Activated T-cell treated with anti-CD3 and anti-CD28 coated beads, Interleukin-2, amount 50 U/mL, for 24 hours (primary cell): Measurements from ENCODE around the gene CORIN.
A peak's percentile ranks its signal among the peaks of the same experiment; 100 is the strongest.

Experiments
- DNase-seq: peaks from one replicate; pipeline ENCODE4 v3.0.0-alpha.2; 2020
- H3K27ac Mint-ChIP-seq: 2 replicates; pipeline ENCODE4 v1.8.0; 2020; ENCODE audit warnings: mild to moderate bottlenecking, mixed read lengths
- H3K27me3 Mint-ChIP-seq: 2 replicates; pipeline ENCODE4 v1.8.0; 2020; ENCODE audit warnings: mixed read lengths
- H3K36me3 Mint-ChIP-seq: 2 replicates; pipeline ENCODE4 v1.8.0; 2020; ENCODE audit warnings: low read depth, mixed read lengths
- H3K4me1 Mint-ChIP-seq: 2 replicates; pipeline ENCODE4 v1.8.0; 2020; ENCODE audit warnings: low read depth, mixed read lengths
- H3K4me3 Mint-ChIP-seq: 2 replicates; pipeline ENCODE4 v1.8.0; 2020; ENCODE audit warnings: mild to moderate bottlenecking, moderate library complexity, mixed read lengths
- H3K9me3 Mint-ChIP-seq: 2 replicates; pipeline ENCODE4 v1.8.0; 2020; ENCODE audit warnings: mixed read lengths

CORIN gene

GRCh38 chr4:47837908-47838294 lies at the start of gene CORIN:
CORIN (minus strand) TSS chr4:47838067; CDS start chr4:47837949, 118 bp downstream.
- Mint-ChIP-seq H3K27me3 (peaks cover 11% of the 10 kb centered on the region), H3K4me1 (peaks cover 41% of the 10 kb centered on the region), H3K9me3 (no peaks in the 10 kb centered on the region)

GRCh38 chr4:47882228-47882627 lies 44.4 kb upstream of the CORIN start:
- Mint-ChIP-seq H3K4me1 (peaks cover 2% of the 10 kb centered on the region), H3K27me3 (no peaks in the 10 kb centered on the region), H3K27ac (peak overlapping the region; percentile 7), H3K9me3 (no peaks in the 10 kb centered on the region), H3K36me3 (peaks cover 81% of the 10 kb centered on the region), H3K4me3 (no peak overlapping the region)
- no peak for DNase-seq

More at GRCh38 chr4:47837908-47838294, at the start of gene CORIN:
- peak within 1 kb of the TSS; percentile 26 for H3K27ac Mint-ChIP-seq
- H3K36me3 Mint-ChIP-seq = peaks cover 4% of the 10 kb centered on the region
- DNase-seq = no peak
- peak within 1 kb of the TSS; percentile 81 for H3K4me3 Mint-ChIP-seq

- Mint-ChIP-seq H3K27me3 (no peaks in the 10 kb centered on the region), H3K9me3 (no peaks in the 10 kb centered on the region), H3K4me1 (peaks cover 8% of the 10 kb centered on the region), H3K4me3 (no peak overlapping the region), H3K27ac (no peak overlapping the region), H3K36me3 (peaks cover 83% of the 10 kb centered on the region)
- DNase-seq = no peak
Measured at GRCh38 chr4:47879458-47879857, 41.6 kb upstream of the CORIN start.

- DNase-seq = no peak
- no peaks in the 10 kb centered on the region for H3K9me3 Mint-ChIP-seq
- peaks cover 79% of the 10 kb centered on the region for H3K36me3 Mint-ChIP-seq
- H3K4me3 Mint-ChIP-seq = no peak overlapping the region
- no peaks in the 10 kb centered on the region for H3K27me3 Mint-ChIP-seq
- peaks cover 22% of the 10 kb centered on the region for H3K4me1 Mint-ChIP-seq
- H3K27ac Mint-ChIP-seq = no peak overlapping the region
Measured at GRCh38 chr4:47876784-47877546, 39.1 kb upstream of the CORIN start.

GRCh38 chr4:47876310-47876709 lies 38.4 kb upstream of the CORIN start:
- no peaks in the 10 kb centered on the region for H3K27me3 Mint-ChIP-seq
- no peak for DNase-seq
- no peak overlapping the region for H3K27ac Mint-ChIP-seq

GRCh38 chr4:47873877-47874541 lies 36.1 kb upstream of the CORIN start:
- no peak for DNase-seq
- Mint-ChIP-seq H3K27me3 (no peaks in the 10 kb centered on the region), H3K9me3 (peaks cover 2% of the 10 kb centered on the region), H3K4me1 (peaks cover 20% of the 10 kb centered on the region), H3K36me3 (peaks cover 81% of the 10 kb centered on the region), H3K4me3 (peak overlapping the region; percentile 14), H3K27ac (peak overlapping the region; percentile 84)

More at GRCh38 chr4:47876310-47876709, 38.4 kb upstream of the CORIN start:
- Mint-ChIP-seq H3K36me3 (peaks cover 74% of the 10 kb centered on the region), H3K4me1 (peaks cover 22% of the 10 kb centered on the region), H3K9me3 (no peaks in the 10 kb centered on the region), H3K4me3 (no peak overlapping the region)

- H3K27me3 Mint-ChIP-seq = no peaks in the 10 kb centered on the region
- DNase-seq = no peak
- no peak overlapping the region for H3K4me3 Mint-ChIP-seq
- no peaks in the 10 kb centered on the region for H3K9me3 Mint-ChIP-seq
- H3K4me1 Mint-ChIP-seq = no peaks in the 10 kb centered on the region
- H3K27ac Mint-ChIP-seq = no peak overlapping the region
- peaks cover 60% of the 10 kb centered on the region for H3K36me3 Mint-ChIP-seq
Measured at GRCh38 chr4:47863486-47863885, 25.6 kb upstream of the CORIN start.

GRCh38 chr4:47862297-47862696 lies 24.4 kb upstream of the CORIN start:
- no peak overlapping the region for H3K4me3 Mint-ChIP-seq

GRCh38 chr4:47860305-47860704 lies 22.4 kb upstream of the CORIN start:
- H3K27ac Mint-ChIP-seq = no peak overlapping the region
- H3K4me1 Mint-ChIP-seq = no peaks in the 10 kb centered on the region

More at GRCh38 chr4:47862297-47862696, 24.4 kb upstream of the CORIN start:
- peaks cover 50% of the 10 kb centered on the region for H3K36me3 Mint-ChIP-seq
- no peak for DNase-seq
- H3K4me1 Mint-ChIP-seq = no peaks in the 10 kb centered on the region
- no peak overlapping the region for H3K27ac Mint-ChIP-seq
- no peaks in the 10 kb centered on the region for H3K27me3 Mint-ChIP-seq
- H3K9me3 Mint-ChIP-seq = no peaks in the 10 kb centered on the region

GRCh38 chr4:47858006-47858405 lies 20.1 kb upstream of the CORIN start:
- Mint-ChIP-seq H3K4me3 (no peak overlapping the region), H3K27ac (no peak overlapping the region), H3K36me3 (peaks cover 44% of the 10 kb centered on the region), H3K4me1 (no peaks in the 10 kb centered on the region), H3K27me3 (no peaks in the 10 kb centered on the region), H3K9me3 (no peaks in the 10 kb centered on the region)
- DNase-seq = no peak

More at GRCh38 chr4:47860305-47860704, 22.4 kb upstream of the CORIN start:
- DNase-seq = no peak
- H3K36me3 Mint-ChIP-seq = peaks cover 40% of the 10 kb centered on the region
- H3K4me3 Mint-ChIP-seq = no peak overlapping the region
- H3K9me3 Mint-ChIP-seq = no peaks in the 10 kb centered on the region
- no peaks in the 10 kb centered on the region for H3K27me3 Mint-ChIP-seq

- Mint-ChIP-seq H3K36me3 (peaks cover 49% of the 10 kb centered on the region), H3K4me3 (no peak overlapping the region), H3K9me3 (no peaks in the 10 kb centered on the region), H3K27me3 (no peaks in the 10 kb centered on the region), H3K4me1 (no peaks in the 10 kb centered on the region), H3K27ac (no peak overlapping the region)
- no peak for DNase-seq
Measured at GRCh38 chr4:47856713-47857112, 18.8 kb upstream of the CORIN start.

GRCh38 chr4:47855350-47855749 lies 17.5 kb upstream of the CORIN start:
- H3K27me3 Mint-ChIP-seq = no peaks in the 10 kb centered on the region
- no peaks in the 10 kb centered on the region for H3K4me1 Mint-ChIP-seq
- no peaks in the 10 kb centered on the region for H3K9me3 Mint-ChIP-seq
- H3K27ac Mint-ChIP-seq = no peak overlapping the region
- peaks cover 52% of the 10 kb centered on the region for H3K36me3 Mint-ChIP-seq
- no peak for DNase-seq
- H3K4me3 Mint-ChIP-seq = no peak overlapping the region

GRCh38 chr4:47852136-47852535 lies 14.3 kb upstream of the CORIN start:
- no peak overlapping the region for H3K27ac Mint-ChIP-seq
- no peak overlapping the region for H3K4me3 Mint-ChIP-seq

GRCh38 chr4:47849466-47849865 lies 11.6 kb upstream of the CORIN start:
- Mint-ChIP-seq H3K4me1 (no peaks in the 10 kb centered on the region), H3K27me3 (no peaks in the 10 kb centered on the region), H3K36me3 (peaks cover 71% of the 10 kb centered on the region), H3K4me3 (no peak overlapping the region), H3K27ac (no peak overlapping the region), H3K9me3 (no peaks in the 10 kb centered on the region)
- no peak for DNase-seq

More at GRCh38 chr4:47852136-47852535, 14.3 kb upstream of the CORIN start:
- Mint-ChIP-seq H3K9me3 (no peaks in the 10 kb centered on the region), H3K27me3 (no peaks in the 10 kb centered on the region), H3K36me3 (peaks cover 69% of the 10 kb centered on the region), H3K4me1 (no peaks in the 10 kb centered on the region)
- DNase-seq = no peak

- no peaks in the 10 kb centered on the region for H3K9me3 Mint-ChIP-seq
Measured at GRCh38 chr4:47848041-47848440, 10.2 kb upstream of the CORIN start.

More at GRCh38 chr4:47848041-47848440, 10.2 kb upstream of the CORIN start:
- no peaks in the 10 kb centered on the region for H3K27me3 Mint-ChIP-seq
- H3K36me3 Mint-ChIP-seq = peaks cover 70% of the 10 kb centered on the region
- H3K4me1 Mint-ChIP-seq = no peaks in the 10 kb centered on the region
- DNase-seq = no peak
- no peak overlapping the region for H3K4me3 Mint-ChIP-seq
- no peak overlapping the region for H3K27ac Mint-ChIP-seq
